K562 (cell line): Measurements from ENCODE around the gene WSCD2. TPM values are rescaled to one million over a fixed set of nuclear protein-coding genes. Genes with fewer than 3 reads are reported as not detected.

Experiments used
- ATAC-seq: fragments of 200-7000 bp; cut with Tn5 transposase; 3 replicates; pipeline ENCODE4 v1.9.1; 2020; ENCODE audit warnings: moderate library complexity
- BruUV-seq: library from RNA; stranded (reverse); fragments of 400-500 nt; replicated peaks from 2 replicates; lab custom pipeline; 2021; lab: Mats Ljungman, UMichigan
- CTCF ChIA-PET: fragments of 300-600 bp; formaldehyde crosslinking; extraction: SDS; loops from one replicate; lab custom pipeline; 2021; ENCODE audit warnings: low intra/inter-chr PET ratio; lab: Yijun Ruan, JAX
- POLR2A ChIA-PET: fragments of 300-600, 350-650 bp; sonication (Branson Sonifier 250); formaldehyde crosslinking; extraction: SDS; loops from one replicate; lab custom pipeline; 2021; ENCODE audit warnings: antibody characterized with exemption, inconsistent platforms; lab: Yijun Ruan, JAX
- DNase-seq, 4 experiments: peaks; one replicate each; pipeline versions ENCODE4 v3.0.0 to v3.0.0-alpha.2; 2011 to 2018; ENCODE audit warnings: low spot score in 3 of 4, mixed read lengths in 3 of 4; ENCODE audit errors: extremely low read depth in 1 of 4
- FAIRE-seq: peaks from 2 replicates; lab custom pipeline; 2011; peaks lifted over from hg19 to GRCh38; lab: Jason Lieb, UNC
- H2AFZ ChIP-seq: 2 replicates; pipeline ENCODE4 v1.6.0; 2011; ENCODE audit warnings: low read depth, low read length, control low read depth, inconsistent platforms
- H3K27ac ChIP-seq: fragments of 200-600 bp; 3 replicates; pipeline ENCODE4 v1.8.0; 2011; ENCODE audit warnings: low read depth, mild to moderate bottlenecking, control low read depth, inconsistent platforms, low read length, moderate library complexity, mixed read lengths; ENCODE audit errors: extremely low read depth
- H3K27me3 ChIP-seq, 2 experiments: fragments of 300-600 bp in 1 of 2; 2 replicates in 1 of 2; 3 replicates in 1 of 2; pipeline versions ENCODE4 v1.6.0 to v1.8.0; 2011; ENCODE audit warnings: inconsistent platforms in 2 of 2, low read length in 2 of 2, mild to moderate bottlenecking in 1 of 2, mixed read lengths in 1 of 2, moderate library complexity in 1 of 2; ENCODE audit not compliant: control insufficient read depth in 2 of 2, insufficient read depth in 2 of 2
- H3K36me3 ChIP-seq: fragments of 300-600 bp; 3 replicates; pipeline ENCODE4 v1.8.0; 2011; ENCODE audit warnings: mild to moderate bottlenecking, low read length, inconsistent platforms; ENCODE audit not compliant: control insufficient read depth, insufficient read depth
- H3K4me1 ChIP-seq, 2 experiments: fragments of 200-600 bp in 1 of 2; replicated peaks in 1 of 2; 2 replicates in 1 of 2; 3 replicates in 1 of 2; pipeline versions ENCODE4 v1.5.1 to v1.8.0; 2011; ENCODE audit warnings: inconsistent platforms in 2 of 2, low read length in 2 of 2, mild to moderate bottlenecking in 1 of 2, mixed read lengths in 1 of 2, moderate library complexity in 1 of 2; ENCODE audit not compliant: control insufficient read depth in 2 of 2, insufficient read depth in 2 of 2
- H3K4me2 ChIP-seq: 2 replicates; pipeline ENCODE4 v1.6.1; 2011; ENCODE audit warnings: low read length, control low read depth, inconsistent platforms, mixed read lengths; ENCODE audit not compliant: insufficient read depth
- H3K4me3 ChIP-seq: fragments of 200-600 bp; sonication (generic), shearing (Covaris generic); 2 replicates; pipeline ENCODE4 v1.5.1; 2016; ENCODE audit warnings: control low read depth, inconsistent platforms
- H3K79me2 ChIP-seq: fragments of 200-600 bp; 3 replicates; pipeline ENCODE4 v1.8.0; 2011; ENCODE audit warnings: low read length, inconsistent platforms; ENCODE audit not compliant: control insufficient read depth, insufficient read depth
- H3K9ac ChIP-seq, 2 experiments: 2 replicates each; pipeline versions ENCODE4 v1.6.0 to v1.6.1; 2011; ENCODE audit warnings: low read depth in 2 of 2, low read length in 2 of 2, control low read depth in 1 of 2, inconsistent platforms in 1 of 2, mild to moderate bottlenecking in 1 of 2, mixed read lengths in 1 of 2; ENCODE audit not compliant: insufficient read depth in 1 of 2
- H3K9me1 ChIP-seq: one replicate; pipeline ENCODE4 v1.6.0; 2011; ENCODE audit warnings: inconsistent platforms, mild to moderate bottlenecking, low read length, moderate library complexity; ENCODE audit not compliant: control insufficient read depth, insufficient read depth
- H3K9me3 ChIP-seq: replicated peaks from 2 replicates; pipeline ENCODE4 v1.5.1; 2011; ENCODE audit warnings: low read depth, low read length, inconsistent platforms; ENCODE audit not compliant: control insufficient read depth, insufficient read depth
- H4K20me1 ChIP-seq: replicated peaks from 2 replicates; pipeline ENCODE4 v1.6.1; 2011; ENCODE audit warnings: low read length, inconsistent platforms, mixed read lengths; ENCODE audit not compliant: control insufficient read depth, insufficient read depth
- MAZ ChIP-seq, 2 experiments: fragments of 450-650 bp in 1 of 2; sonication (generic) in 1 of 2; formaldehyde crosslinking; IDR thresholded peaks in 1 of 2; conservative IDR thresholded peaks in 1 of 2; 2 replicates each; pipeline versions ENCODE4 v1.4.0 to v1.5.0; 2020; ENCODE audit warnings: mild to moderate bottlenecking in 1 of 2, missing genetic modification reagents in 1 of 2
- NFE2 ChIP-seq: IDR thresholded peaks from 2 replicates; pipeline ENCODE4 v1.6.1; 2014; ENCODE audit warnings: antibody characterized with exemption, low read depth
- SMAD1 ChIP-seq: fragments of 150-350 bp; IDR thresholded peaks from 2 replicates; pipeline ENCODE4 v1.6.1; 2014; ENCODE audit warnings: low read length, low read depth; ENCODE audit not compliant: partially characterized antibody
- TBL1XR1 ChIP-seq, 2 experiments: IDR thresholded peaks; 2 replicates each; pipeline ENCODE4 v1.6.1; 2012; ENCODE audit warnings: improper control_type of control experiment in 2 of 2, low read length in 2 of 2, mild to moderate bottlenecking in 1 of 2
- U2AF2 ChIP-seq: fragments of 200-400 bp; formaldehyde crosslinking; optimal IDR thresholded peaks from 2 replicates; pipeline ENCODE3; 2017; ENCODE audit warnings: low read depth, mild to moderate bottlenecking, low read length
- ZNF140 ChIP-seq: fragments of 250-450 bp; sonication (Bioruptor Pico); IDR thresholded peaks from 2 replicates; pipeline ENCODE4 v1.8.0; 2021; ENCODE audit warnings: moderate library complexity, mild to moderate bottlenecking, inconsistent platforms
- ZNF24 ChIP-seq: fragments of 450-650 bp; IDR thresholded peaks from 2 replicates; pipeline ENCODE4 v1.6.1; 2016
- ZNF41 ChIP-seq: fragments of 250-450 bp; sonication (Bioruptor Pico); conservative IDR thresholded peaks from 2 replicates; pipeline ENCODE4 v1.4.0; 2020; ENCODE audit warnings: mild to moderate bottlenecking
- WGBS: fragments of 100-300 bp; shearing (Covaris generic); methylation state at CpG from one replicate; pipeline ENCODE4 v1.1.6; 2016; ENCODE audit warnings: low coverage, mixed read lengths; ENCODE audit not compliant: insufficient coverage; ENCODE audit errors: missing lambda C conversion rate; 5-methylcytosine and 5-hydroxymethylcytosine counted together
- in situ Hi-C: fragments of 300-500 bp; cut with MboI; formaldehyde crosslinking; loops from 4 replicates; pipeline ENCODE4 v1.15.0; 2018; ENCODE audit warnings: inconsistent platforms, mixed read lengths
- intact Hi-C: fragments of 100-400 bp; cut with micrococcal nuclease; formaldehyde crosslinking; loops from 2 replicates; pipeline ENCODE4 v1.14.2; 2022
- polyA plus RNA-seq, 8 experiments: library from polyadenylated mRNA; depleted of rRNA in 4 of 8; stranded (reverse) in 5 of 8; unstranded in 3 of 8; fragments of >200 nt; fragmentation: Nextera tagmentation in 2 of 8; fragmentation: Illumina TruSeq in 1 of 8; extraction: Ambion mirVana in 2 of 8; extraction: Trizol in 1 of 8; gene quantifications; 2 replicates each; pipeline versions ENCODE4 v1.2.1 to v1.2.3, GENCODE V29; 2011 to 2014; ENCODE audit warnings: inconsistent platforms in 1 of 8, missing spikeins in 1 of 8
- total RNA-seq, 7 experiments: library from RNA; depleted of rRNA in 6 of 7; stranded (reverse); fragments of >200 nt in 6 of 7; fragmentation: Illumina TruSeq in 2 of 7; extraction: Trizol in 2 of 7; gene quantifications; 2 replicates each; pipeline versions ENCODE4 v1.2.1 to v1.2.3, GENCODE V29; 2011 to 2021; ENCODE audit warnings: low replicate concordance in 1 of 7
- TF ChIP-seq, protein P1 (sequence below): sonication (generic); formaldehyde crosslinking; IDR thresholded peaks from 2 replicates; pipeline ENCODE4 v1.8.1; 2023; ENCODE audit warnings: mild to moderate bottlenecking, missing genetic modification reagents

Gene WSCD2
- total and polyA plus RNA-seq, 9 of the 15 experiments (the other 6 are each of a cell fraction or from before 2014, with no cell fraction given): 0.72 to 14.1 (median 4.0) TPM

DNA sequence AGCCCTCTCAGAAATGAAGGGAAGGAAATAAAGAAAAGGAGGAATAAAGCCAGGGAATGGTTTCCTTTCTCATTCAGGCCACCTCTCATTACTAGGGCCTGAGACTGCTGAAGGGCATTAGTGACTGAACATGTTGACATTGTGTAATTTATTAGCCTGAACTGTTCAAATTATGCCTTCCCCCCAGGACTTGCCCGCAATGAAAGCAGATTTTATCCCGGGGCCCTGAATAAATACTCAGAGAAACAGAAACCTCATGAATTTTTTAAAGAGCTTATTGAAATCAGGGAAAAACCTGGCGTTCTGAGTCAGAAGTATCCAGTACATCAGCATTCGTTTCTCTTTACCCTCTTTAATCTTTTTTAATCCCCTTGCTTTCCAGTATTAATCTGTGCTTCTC, 35.9 kb upstream of the WSCD2 start:
- intact Hi-C loops: loop anchor here (10.0 kb wide), 1 partner anchor 402 kb away; no protein-coding TSS in a partner anchor
- POLR2A ChIA-PET: interaction anchor here (0.6 to 0.7 kb wide), 2 partner anchors 10 to 15 kb away, joined by 4 read pairs; no protein-coding TSS in a partner anchor
- Histone ChIP-seq H3K4me1 (peaks cover 0 to 2% of the 10 kb centered on the region in 2 experiments; a peak in 1 of 5 replicates), H3K27ac (no peak overlapping the region), H3K36me3 (no peaks in the 10 kb centered on the region), H2AFZ (no peak overlapping the region), H3K9me1 (no peaks in the 10 kb centered on the region), H3K9me3 (no peaks in the 10 kb centered on the region), H3K4me2 (no peak overlapping the region), H3K79me2 (no peaks in the 10 kb centered on the region), H3K9ac (no peak overlapping the region), H3K4me3 (no peak overlapping the region), H3K27me3 (peaks cover 6 to 9% of the 10 kb centered on the region in 2 experiments; a peak in 3 of 5 replicates)
- no peak for ATAC-seq
- 0% methylated on average over 4 of the region's 4 CpGs for whole genome bisulfite sequencing
- DNase-seq: no peak
- no TSS peak for BruUV-seq
- no peak for FAIRE-seq
- TF ChIP-seq, protein P1, sequence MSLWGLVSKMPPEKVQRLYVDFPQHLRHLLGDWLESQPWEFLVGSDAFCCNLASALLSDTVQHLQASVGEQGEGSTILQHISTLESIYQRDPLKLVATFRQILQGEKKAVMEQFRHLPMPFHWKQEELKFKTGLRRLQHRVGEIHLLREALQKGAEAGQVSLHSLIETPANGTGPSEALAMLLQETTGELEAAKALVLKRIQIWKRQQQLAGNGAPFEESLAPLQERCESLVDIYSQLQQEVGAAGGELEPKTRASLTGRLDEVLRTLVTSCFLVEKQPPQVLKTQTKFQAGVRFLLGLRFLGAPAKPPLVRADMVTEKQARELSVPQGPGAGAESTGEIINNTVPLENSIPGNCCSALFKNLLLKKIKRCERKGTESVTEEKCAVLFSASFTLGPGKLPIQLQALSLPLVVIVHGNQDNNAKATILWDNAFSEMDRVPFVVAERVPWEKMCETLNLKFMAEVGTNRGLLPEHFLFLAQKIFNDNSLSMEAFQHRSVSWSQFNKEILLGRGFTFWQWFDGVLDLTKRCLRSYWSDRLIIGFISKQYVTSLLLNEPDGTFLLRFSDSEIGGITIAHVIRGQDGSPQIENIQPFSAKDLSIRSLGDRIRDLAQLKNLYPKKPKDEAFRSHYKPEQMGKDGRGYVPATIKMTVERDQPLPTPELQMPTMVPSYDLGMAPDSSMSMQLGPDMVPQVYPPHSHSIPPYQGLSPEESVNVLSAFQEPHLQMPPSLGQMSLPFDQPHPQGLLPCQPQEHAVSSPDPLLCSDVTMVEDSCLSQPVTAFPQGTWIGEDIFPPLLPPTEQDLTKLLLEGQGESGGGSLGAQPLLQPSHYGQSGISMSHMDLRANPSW (CRISPR knock-in tag): no peak
- TF ChIP-seq MAZ (CRISPR knock-in tag; conservative IDR thresholded peaks at IDR 0.05 in 1 of 2, IDR thresholded peaks at IDR 0.05 in 1 of 2) (no peak), ZNF140 (CRISPR knock-in tag) (no peak), U2AF2 (no peak), ZNF41 (CRISPR knock-in tag) (no peak), TBL1XR1 (IDR thresholded peaks at IDR 0.05; ENCODE audit: low read length in 2 of 2) (no peak), SMAD1 (no peak), ZNF24 (no peak), NFE2 (no peak)
- TF ChIP-seq, all 486 proteins: peak for 0
- CTCF ChIA-PET: no interaction called here
- no peaks in the 10 kb centered on the region for H4K20me1 ChIP-seq
- in situ Hi-C loops: no loop called here
